Activated CD8-positive, alpha-beta T cell treated with anti-CD3 and anti-CD28 coated beads for 36 hours (primary cell): ENCODE measurements around the gene GTPBP1. TPM values are rescaled to one million over a fixed set of nuclear protein-coding genes. Genes with fewer than 3 reads are reported as not detected.

Experiments used
- ATAC-seq: fragments of 200-7000 bp; cut with Tn5 transposase; one replicate; pipeline ENCODE4 v1.10.0; 2021; ENCODE audit warnings: mild to moderate bottlenecking, moderate library complexity
- CTCF ChIA-PET: fragments of 350-600 bp; sonication (Branson Sonifier 250); formaldehyde crosslinking; loops from one replicate; lab custom pipeline; 2021; ENCODE audit warnings: antibody characterized with exemption; lab: Charles Lee
- POLR2A ChIA-PET: fragments of 350-600 bp; sonication (Branson Sonifier 250); formaldehyde crosslinking; loops from one replicate; lab custom pipeline; 2021; ENCODE audit warnings: antibody characterized with exemption; lab: Charles Lee
- DNase-seq: peaks from one replicate; pipeline ENCODE4 v3.0.0-alpha.2; 2020
- H3K27ac Mint-ChIP-seq: one replicate; pipeline ENCODE4 v1.8.0; 2021; ENCODE audit warnings: mild to moderate bottlenecking, mixed read lengths
- H3K27me3 Mint-ChIP-seq: one replicate; pipeline ENCODE4 v1.8.0; 2021; ENCODE audit warnings: mixed read lengths
- H3K36me3 Mint-ChIP-seq: one replicate; pipeline ENCODE4 v1.8.0; 2021; ENCODE audit warnings: low read depth, mixed read lengths
- H3K4me1 Mint-ChIP-seq: one replicate; pipeline ENCODE4 v1.8.0; 2021; ENCODE audit warnings: low read depth, mixed read lengths
- H3K4me3 Mint-ChIP-seq: one replicate; pipeline ENCODE4 v1.8.0; 2021; ENCODE audit warnings: mild to moderate bottlenecking, moderate library complexity, mixed read lengths
- H3K9me3 Mint-ChIP-seq: one replicate; pipeline ENCODE4 v1.8.0; 2021; ENCODE audit warnings: mixed read lengths
- CTCF ChIP-seq: fragments of 200-600 bp; IDR thresholded peaks from one replicate; pipeline ENCODE4 v1.8.0; 2022; ENCODE audit warnings: antibody characterized with exemption, mild to moderate bottlenecking
- intact Hi-C: fragments of 100-400 bp; cut with micrococcal nuclease; formaldehyde crosslinking; loops from one replicate; pipeline ENCODE4 v1.10.0; 2022
- total RNA-seq, 2 experiments: library from RNA; stranded (reverse); gene quantifications; one replicate each; pipeline ENCODE4 v1.2.3, GENCODE V29; 2021

Gene GTPBP1
- total RNA-seq, 2 experiments from 2014 or later, result 93.3 to 97.6 TPM

- CTCF ChIA-PET, result interaction anchor here (9.7 kb wide), 1 partner anchor 15 kb away, joined by 73 read pairs; no protein-coding TSS in a partner anchor
- no peak overlapping the region for H3K27ac Mint-ChIP-seq
- intact Hi-C loops, result no loop called here
- POLR2A ChIA-PET, result interaction anchor here (1.3 to 41.0 kb wide), 2 partner anchors 13 to 21 kb away, joined by 5 to 905 read pairs; partner anchors contain the start of gene SUN2
- TF ChIP-seq CTCF, result no peak
- H3K9me3 Mint-ChIP-seq, result no peaks in the 10 kb centered on the region
- DNase-seq (no peak), ATAC-seq (no peak)
- peaks cover 2% of the 10 kb centered on the region for H3K4me1 Mint-ChIP-seq
- H3K4me3 Mint-ChIP-seq, result no peak overlapping the region
- no peaks in the 10 kb centered on the region for H3K27me3 Mint-ChIP-seq
- peaks cover 45% of the 10 kb centered on the region for H3K36me3 Mint-ChIP-seq
Observed at GRCh38 chr22:38720350-38720749, 14.6 kb downstream of the GTPBP1 start.

GRCh38 chr22:38721551-38721950, 15.8 kb downstream of the GTPBP1 start:
- no peak overlapping the region for H3K4me3 Mint-ChIP-seq
- intact Hi-C loops, result no loop called here
- H3K27me3 Mint-ChIP-seq, result no peaks in the 10 kb centered on the region
- TF ChIP-seq CTCF, result no peak
- ATAC-seq (no peak), DNase-seq (no peak)
- CTCF ChIA-PET, result interaction anchor here (0.9 to 9.7 kb wide), 2 partner anchors 13 to 47 kb away, joined by 3 to 73 read pairs; no protein-coding TSS in a partner anchor
- H3K36me3 Mint-ChIP-seq, result peaks cover 52% of the 10 kb centered on the region
- POLR2A ChIA-PET, result interaction anchor here (40.0 to 41.0 kb wide), 2 partner anchors 2 to 20 kb away, joined by 905 read pairs; partner anchors contain the start of genes GTPBP1 and SUN2
- H3K27ac Mint-ChIP-seq, result no peak overlapping the region
- no peaks in the 10 kb centered on the region for H3K9me3 Mint-ChIP-seq
- H3K4me1 Mint-ChIP-seq, result peaks cover 2% of the 10 kb centered on the region

GRCh38 chr22:38724176-38724575, 18.4 kb downstream of the GTPBP1 start:
- no peak overlapping the region for H3K4me3 Mint-ChIP-seq
- ChIA-PET CTCF (interaction anchor here (0.7 to 9.7 kb wide), 17 partner anchors 9 to 279 kb away, joined by 3 to 73 read pairs (median 4); partner anchors contain the start of gene GTPBP1), POLR2A (interaction anchor here (1.3 to 41.0 kb wide), 3 partner anchors 0 to 42 kb away, joined by 4 to 905 read pairs (median 905); partner anchors contain the start of genes GTPBP1, SUN2 and TOMM22)
- DNase-seq (no peak), ATAC-seq (no peak)
- H3K9me3 Mint-ChIP-seq, result no peaks in the 10 kb centered on the region
- no peaks in the 10 kb centered on the region for H3K4me1 Mint-ChIP-seq
- peaks cover 54% of the 10 kb centered on the region for H3K36me3 Mint-ChIP-seq
- intact Hi-C loops, result no loop called here
- no peaks in the 10 kb centered on the region for H3K27me3 Mint-ChIP-seq
- H3K27ac Mint-ChIP-seq, result peak overlapping the region; percentile 18
- no peak for TF ChIP-seq CTCF

GRCh38 chr22:38724926-38725571, 19.3 kb downstream of the GTPBP1 start:
- intact Hi-C loops, result no loop called here
- peaks cover 56% of the 10 kb centered on the region for H3K36me3 Mint-ChIP-seq

More at GRCh38 chr22:38724926-38725571, 19.3 kb downstream of the GTPBP1 start:
- H3K4me1 Mint-ChIP-seq, result no peaks in the 10 kb centered on the region
- no peaks in the 10 kb centered on the region for H3K9me3 Mint-ChIP-seq
- no peak overlapping the region for H3K4me3 Mint-ChIP-seq
- DNase-seq (peak; percentile 31), ATAC-seq (peak; percentile 87)
- H3K27me3 Mint-ChIP-seq, result no peaks in the 10 kb centered on the region
- ChIA-PET CTCF (interaction anchor here (0.6 to 9.7 kb wide), 21 partner anchors 10 to 145 kb away, joined by 3 to 73 read pairs (median 4); partner anchors contain the start of genes GTPBP1 and TOMM22), POLR2A (interaction anchor here (1.3 to 41.0 kb wide), 3 partner anchors 1 to 43 kb away, joined by 4 to 905 read pairs (median 905); partner anchors contain the start of genes GTPBP1, SUN2 and TOMM22)
- peak overlapping the region; percentile 7 for H3K27ac Mint-ChIP-seq
- TF ChIP-seq CTCF, result peak; percentile 43
